Ovary (tissue), 9 donors: ENCODE data around the gene MIER2. TPM values are rescaled to one million over a fixed set of nuclear protein-coding genes. Genes with fewer than 3 reads are reported as not detected.

Experiments used
- DNase-seq, 5 donors: peaks; one replicate each; pipeline ENCODE4 v3.0.0-alpha.2; 2019 to 2020
- H3K27ac ChIP-seq, 2 donors: fragments of 200-600 bp; one replicate each; pipeline versions ENCODE4 v1.5.1 to v1.8.0; 2019 to 2022
- H3K27me3 ChIP-seq: fragments of 200-600 bp; one replicate; pipeline ENCODE4 v1.8.0; 2022
- H3K36me3 ChIP-seq: fragments of 200-600 bp; sonication (generic); one replicate; pipeline ENCODE4 v1.5.1; 2019
- H3K4me1 ChIP-seq: one replicate; pipeline ENCODE4 v1.8.1; 2013; ENCODE audit warnings: mild to moderate bottlenecking, moderate library complexity; ENCODE audit not compliant: insufficient read depth
- H3K4me3 ChIP-seq: fragments of 200-600 bp; sonication (generic); one replicate; pipeline ENCODE4 v1.5.1; 2017
- H3K9me3 ChIP-seq, 2 donors: fragments of 200-600 bp in 1 of 2; sonication (generic) in 1 of 2; one replicate each; pipeline versions ENCODE4 v1.5.1 to v1.8.1; 2013 to 2019; ENCODE audit warnings: mild to moderate bottlenecking in 1 of 2, moderate library complexity in 1 of 2
- EP300 ChIP-seq: sonication (generic); formaldehyde crosslinking; IDR thresholded peaks from one replicate; pipeline ENCODE4 v1.6.1; 2017; ENCODE audit warnings: antibody characterized with exemption
- POLR2A ChIP-seq: fragments of 450-650 bp; IDR thresholded peaks from one replicate; pipeline ENCODE4 v1.6.1; 2017; ENCODE audit warnings: antibody characterized with exemption, mild to moderate bottlenecking, moderate library complexity
- WGBS, 3 donors: extraction: QIAGEN DNeasy Blood & Tissue Kit in 1 of 3; methylation state at CpG; one replicate each; pipeline versions ENCODE4 v1.1.5 to v1.1.7; 2013 to 2017; 5-methylcytosine and 5-hydroxymethylcytosine counted together
- intact Hi-C, 4 donors: fragments of 100-400 bp; cut with DNase I; formaldehyde crosslinking; loops; one replicate each; pipeline versions ENCODE4 v1.11.0 to v1.15.1; 2022 to 2023
- polyA plus RNA-seq, 2 donors: library from polyadenylated mRNA; stranded (reverse); fragments of 200-250 nt in 1 of 2; fragments of 350-450 nt in 1 of 2; fragmentation: Illumina TruSeq in 1 of 2; extraction: RNeasy Lipid Tissue Mini Kit (QIAGEN cat#74804) in 1 of 2; gene quantifications; one replicate each; pipeline ENCODE4 v1.2.3, GENCODE V29; 2013 to 2014
- total RNA-seq, 7 donors: library from RNA; depleted of rRNA in 2 of 7; stranded (reverse); fragments of >200 nt in 2 of 7; fragmentation: NEBNext Ultra II Directional in 3 of 7; extraction: Animal tissue kit (Norgen Biotek cat#: 25700) in 3 of 7; gene quantifications; one replicate each; pipeline versions ENCODE4 v1.1.0 to v1.2.4, GENCODE V29; 2016 to 2023
- TF ChIP-seq, protein P1 (sequence below), 3 donors: fragments of 450-650 bp in 2 of 3; fragments of 200-600 bp in 1 of 3; IDR thresholded peaks; one replicate each; pipeline versions ENCODE4 v1.5.1 to v1.8.0; 2016 to 2022; ENCODE audit warnings: antibody characterized with exemption in 3 of 3, mild to moderate bottlenecking in 1 of 3
- donor health status: DM: no; HTN: no; CAD: no; lungs with moderate emphysema.
- donor health status: DM: no; HTN: no; CAD: no.
- donor health status: Bipolar disorder and iron deficiency.
- donor health status: DM: yes; HTN: yes; CAD: no.
- donor health status: DM: no; HTN: no; CAD: no.
- donor health status: DM: yes; HTN: yes; CAD: no.

MIER2 gene
- total and polyA plus RNA-seq, 9 donors, result 9.8 to 29.6 (median 21.7) TPM

GRCh38 chr19:307793-308420 lies 36.7 kb downstream of the MIER2 start:
- Histone ChIP-seq H3K27me3 (no peaks in the 10 kb centered on the region), H3K9me3 (no peaks in the 10 kb centered on the region), H3K4me1 (peaks cover 2% of the 10 kb centered on the region), H3K4me3 (no peak overlapping the region), H3K27ac (no peak overlapping the region), H3K36me3 (no peaks in the 10 kb centered on the region)
- WGBS, 3 donors, result 87 to 93% (median 91%) methylated on average over 18 to 21 of the region's 21 CpGs
- DNase-seq, result no peak
- TF ChIP-seq POLR2A, result no peak
- TF ChIP-seq EP300, result no peak
- TF ChIP-seq, protein P1, sequence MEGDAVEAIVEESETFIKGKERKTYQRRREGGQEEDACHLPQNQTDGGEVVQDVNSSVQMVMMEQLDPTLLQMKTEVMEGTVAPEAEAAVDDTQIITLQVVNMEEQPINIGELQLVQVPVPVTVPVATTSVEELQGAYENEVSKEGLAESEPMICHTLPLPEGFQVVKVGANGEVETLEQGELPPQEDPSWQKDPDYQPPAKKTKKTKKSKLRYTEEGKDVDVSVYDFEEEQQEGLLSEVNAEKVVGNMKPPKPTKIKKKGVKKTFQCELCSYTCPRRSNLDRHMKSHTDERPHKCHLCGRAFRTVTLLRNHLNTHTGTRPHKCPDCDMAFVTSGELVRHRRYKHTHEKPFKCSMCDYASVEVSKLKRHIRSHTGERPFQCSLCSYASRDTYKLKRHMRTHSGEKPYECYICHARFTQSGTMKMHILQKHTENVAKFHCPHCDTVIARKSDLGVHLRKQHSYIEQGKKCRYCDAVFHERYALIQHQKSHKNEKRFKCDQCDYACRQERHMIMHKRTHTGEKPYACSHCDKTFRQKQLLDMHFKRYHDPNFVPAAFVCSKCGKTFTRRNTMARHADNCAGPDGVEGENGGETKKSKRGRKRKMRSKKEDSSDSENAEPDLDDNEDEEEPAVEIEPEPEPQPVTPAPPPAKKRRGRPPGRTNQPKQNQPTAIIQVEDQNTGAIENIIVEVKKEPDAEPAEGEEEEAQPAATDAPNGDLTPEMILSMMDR (IDR thresholded peaks at IDR 0.05), result no peak
- intact Hi-C loops, result no loop called here

- intact Hi-C loops, result no loop called here
- 89 to 96% (median 93%) methylated on average over 26 of the region's 26 CpGs for WGBS, 3 donors
- Histone ChIP-seq H3K27me3 (no peaks in the 10 kb centered on the region), H3K27ac (no peak overlapping the region), H3K36me3 (no peaks in the 10 kb centered on the region), H3K4me3 (no peak overlapping the region), H3K9me3 (no peaks in the 10 kb centered on the region), H3K4me1 (peaks cover 2% of the 10 kb centered on the region)
- no peak for DNase-seq
- TF ChIP-seq, protein P1 (IDR thresholded peaks at IDR 0.05), result no peak
- TF ChIP-seq POLR2A, result no peak
- TF ChIP-seq EP300, result no peak
Observed at GRCh38 chr19:307111-307531, 37.5 kb downstream of the MIER2 start.

DNA sequence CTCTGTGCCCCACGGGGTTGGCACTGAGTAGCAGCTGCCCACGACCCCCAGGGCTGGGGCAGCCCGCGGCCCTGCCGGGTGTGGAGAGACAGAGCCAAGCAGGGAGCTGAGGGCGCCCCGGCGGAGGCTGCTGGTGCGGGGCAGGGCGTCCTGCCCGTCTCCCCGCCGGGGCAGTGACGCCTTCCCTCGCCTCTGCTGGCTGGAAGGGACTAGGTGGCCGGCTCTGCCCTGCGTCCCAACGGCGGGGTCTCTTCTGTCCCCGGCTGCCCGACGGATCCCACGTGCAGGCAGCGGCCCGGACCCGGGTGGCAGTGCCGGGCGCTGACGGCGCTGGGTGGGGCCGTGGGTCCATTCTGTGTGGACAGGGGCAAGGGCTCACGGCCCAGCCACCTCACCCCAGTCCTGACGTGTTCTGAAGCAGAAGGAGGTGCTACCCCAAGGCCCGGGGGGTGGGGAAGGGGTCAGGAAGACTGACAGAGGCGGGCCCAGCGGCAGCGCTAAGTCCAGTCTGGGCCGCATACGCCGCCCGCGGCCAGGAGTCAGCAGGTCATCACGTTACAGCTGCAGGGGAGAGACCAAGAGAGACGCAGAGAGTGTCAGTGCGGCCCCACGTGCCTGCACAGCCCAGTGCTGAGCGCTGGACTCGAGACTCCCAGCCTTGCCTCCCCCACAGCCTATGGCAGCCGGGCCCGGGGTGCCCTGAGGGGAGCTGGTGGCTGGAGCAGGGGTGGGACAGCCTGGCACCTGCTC lies 38.3 kb downstream of the MIER2 start:
- DNase-seq, result no peak

DNA sequence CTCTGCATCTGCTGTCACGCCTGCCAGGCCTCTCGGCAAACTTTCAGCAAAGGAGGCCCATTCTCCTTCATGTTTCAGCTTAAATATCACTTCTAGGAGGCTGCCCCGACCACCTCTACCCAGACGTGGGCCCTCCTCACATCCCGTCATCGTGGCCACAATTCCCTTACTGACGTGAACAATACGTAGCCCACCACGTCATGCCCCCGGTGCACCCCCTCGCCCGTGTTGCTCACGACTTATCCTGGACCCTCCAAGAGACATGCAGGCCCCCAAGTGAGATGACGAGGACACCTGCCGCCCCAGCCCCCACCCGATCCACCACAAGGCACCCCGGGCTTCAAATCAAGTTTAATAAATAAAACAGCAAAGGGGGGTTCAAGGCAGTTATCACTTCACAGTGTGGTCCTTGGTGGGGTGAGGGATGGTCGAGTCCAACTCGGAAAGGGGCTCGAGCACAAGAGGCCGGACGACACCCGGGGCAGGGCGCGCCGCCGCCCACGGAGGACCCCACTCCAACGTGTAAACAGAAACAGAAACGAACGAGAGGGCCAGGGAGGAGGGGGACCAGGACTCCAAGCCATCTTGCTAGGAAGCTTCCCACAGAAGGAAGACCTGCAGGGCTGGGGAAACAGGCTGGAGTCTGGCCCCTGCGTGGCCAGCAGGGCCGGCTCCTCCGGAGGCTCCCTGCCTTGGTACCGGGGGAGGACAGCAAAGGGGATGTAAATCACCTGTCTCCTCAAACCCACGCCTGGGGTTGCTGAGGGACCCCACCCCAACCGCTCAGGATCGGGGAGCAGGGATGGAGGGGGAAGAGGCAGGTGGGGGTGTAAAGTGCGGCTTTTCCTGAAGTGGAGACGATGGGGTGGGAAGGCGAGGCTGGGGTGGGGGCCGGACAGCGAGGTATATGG lies 39.1 kb downstream of the MIER2 start:
- Histone ChIP-seq H3K4me3 (no peak overlapping the region), H3K27me3 (no peaks in the 10 kb centered on the region), H3K4me1 (no peaks in the 10 kb centered on the region), H3K9me3 (no peaks in the 10 kb centered on the region), H3K36me3 (no peaks in the 10 kb centered on the region), H3K27ac (no peak overlapping the region)
- WGBS, 3 donors, result 85 to 88% (median 87%) methylated on average over 43 of the region's 43 CpGs
- TF ChIP-seq, protein P1 (IDR thresholded peaks at IDR 0.05), result no peak
- TF ChIP-seq EP300, result no peak
- TF ChIP-seq POLR2A, result no peak
- no peak for DNase-seq
- intact Hi-C loops, result no loop called here

More for the DNA sequence above, 38.3 kb downstream of the MIER2 start:
- TF ChIP-seq, protein P1 (IDR thresholded peaks at IDR 0.05), result no peak
- TF ChIP-seq POLR2A, result no peak
- TF ChIP-seq EP300, result no peak
- H3K4me1 ChIP-seq, result peaks cover 2% of the 10 kb centered on the region
- no peak overlapping the region for H3K4me3 ChIP-seq
- no peaks in the 10 kb centered on the region for H3K27me3 ChIP-seq
- intact Hi-C loops, result no loop called here
- 88 to 90% (median 88%) methylated on average over 50 of the region's 50 CpGs for WGBS, 3 donors
- H3K9me3 ChIP-seq, result no peaks in the 10 kb centered on the region
- no peaks in the 10 kb centered on the region for H3K36me3 ChIP-seq
- no peak overlapping the region for H3K27ac ChIP-seq
